ENCODE measurements around the gene SHISA5. TPM values are rescaled to one million over a fixed set of nuclear protein-coding genes. Genes with fewer than 3 reads are reported as not detected.
A peak's percentile ranks its signal among the peaks of the same experiment; 100 is the strongest.

SHISA5 gene
- total RNA-seq, 3 donors from 2014 or later (not counting 1 experiment from before 2014, with no cell fraction given) = 211 to 237 (median 218) TPM

DNA sequence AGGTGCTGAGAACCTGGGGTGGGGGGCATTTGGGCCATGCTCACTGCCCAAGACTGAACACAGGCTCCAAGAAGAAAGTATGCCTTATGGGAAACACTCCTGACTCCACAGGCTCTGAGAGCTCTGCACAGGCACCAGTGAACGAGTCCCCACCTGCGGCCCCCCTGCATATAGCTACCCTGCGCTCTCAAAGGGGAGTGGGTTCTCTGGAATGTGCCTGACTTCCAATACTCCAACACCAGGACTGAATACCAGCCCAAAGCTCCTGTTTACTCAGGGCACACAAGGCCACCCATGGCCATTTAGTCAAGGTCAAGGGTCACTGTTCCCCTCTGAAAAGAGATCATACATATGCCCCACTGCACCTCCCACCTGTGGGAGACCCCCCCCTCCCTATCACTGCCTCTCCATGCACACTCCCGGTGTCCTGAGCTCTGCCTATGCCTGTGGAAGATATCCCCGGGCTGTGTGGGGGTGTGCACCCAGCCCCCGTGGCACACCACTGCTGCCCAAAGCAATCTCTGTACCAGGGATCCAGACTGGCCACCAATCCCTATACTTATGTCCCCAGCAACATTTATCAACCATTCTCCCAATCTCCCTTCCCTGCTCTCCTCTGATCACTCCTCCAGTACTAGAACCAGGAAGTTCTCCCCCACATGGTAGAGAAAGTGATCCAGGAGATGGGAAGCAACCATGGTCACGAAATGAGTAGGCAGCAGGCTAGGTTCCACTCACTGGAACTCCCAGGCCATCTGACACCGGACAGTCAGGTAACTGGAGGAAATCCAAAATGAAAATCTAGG lies 72.5 kb downstream of the SHISA5 start:
- TF ChIP-seq, protein P1, sequence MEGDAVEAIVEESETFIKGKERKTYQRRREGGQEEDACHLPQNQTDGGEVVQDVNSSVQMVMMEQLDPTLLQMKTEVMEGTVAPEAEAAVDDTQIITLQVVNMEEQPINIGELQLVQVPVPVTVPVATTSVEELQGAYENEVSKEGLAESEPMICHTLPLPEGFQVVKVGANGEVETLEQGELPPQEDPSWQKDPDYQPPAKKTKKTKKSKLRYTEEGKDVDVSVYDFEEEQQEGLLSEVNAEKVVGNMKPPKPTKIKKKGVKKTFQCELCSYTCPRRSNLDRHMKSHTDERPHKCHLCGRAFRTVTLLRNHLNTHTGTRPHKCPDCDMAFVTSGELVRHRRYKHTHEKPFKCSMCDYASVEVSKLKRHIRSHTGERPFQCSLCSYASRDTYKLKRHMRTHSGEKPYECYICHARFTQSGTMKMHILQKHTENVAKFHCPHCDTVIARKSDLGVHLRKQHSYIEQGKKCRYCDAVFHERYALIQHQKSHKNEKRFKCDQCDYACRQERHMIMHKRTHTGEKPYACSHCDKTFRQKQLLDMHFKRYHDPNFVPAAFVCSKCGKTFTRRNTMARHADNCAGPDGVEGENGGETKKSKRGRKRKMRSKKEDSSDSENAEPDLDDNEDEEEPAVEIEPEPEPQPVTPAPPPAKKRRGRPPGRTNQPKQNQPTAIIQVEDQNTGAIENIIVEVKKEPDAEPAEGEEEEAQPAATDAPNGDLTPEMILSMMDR (IDR thresholded peaks at IDR 0.05) = no peak
- Histone ChIP-seq H3K9me3 (ENCODE audit: control insufficient read depth, insufficient read depth, low read length) (no peaks in the 10 kb centered on the region), H3K27ac (ENCODE audit: low read length) (no peak overlapping the region), H3K4me3 (ENCODE audit: low read length) (no peak overlapping the region), H3K27me3 (ENCODE audit: control insufficient read depth, insufficient read depth, low read length) (no peaks in the 10 kb centered on the region), H3K4me1 (ENCODE audit: control insufficient read depth, insufficient read depth, low read length) (peaks cover 54% of the 10 kb centered on the region), H3K36me3 (ENCODE audit: control insufficient read depth, insufficient read depth, low read length) (peaks cover 11% of the 10 kb centered on the region)
- H3K27ac Mint-ChIP-seq = peak overlapping the region in 1 of 2 donors; percentile 89
- intact Hi-C loops (cut with micrococcal nuclease) = no loop called here
- DNase-seq (no peak), ATAC-seq (no peak)
- no peaks in the 10 kb centered on the region for H3K9me3 Mint-ChIP-seq
- H3K36me3 Mint-ChIP-seq = no peaks in the 10 kb centered on the region
- peak overlapping the region; percentile 68 for H3K4me3 Mint-ChIP-seq
- peaks cover 0 to 5% of the 10 kb centered on the region in 2 donors for H3K27me3 Mint-ChIP-seq (ENCODE audit: low read depth in 2 of 2)
- peaks cover 0 to 38% of the 10 kb centered on the region in 2 donors for H3K4me1 Mint-ChIP-seq
- WGBS (ENCODE audit: insufficient coverage) = 97% methylated on average over 8 of the region's 8 CpGs

DNA sequence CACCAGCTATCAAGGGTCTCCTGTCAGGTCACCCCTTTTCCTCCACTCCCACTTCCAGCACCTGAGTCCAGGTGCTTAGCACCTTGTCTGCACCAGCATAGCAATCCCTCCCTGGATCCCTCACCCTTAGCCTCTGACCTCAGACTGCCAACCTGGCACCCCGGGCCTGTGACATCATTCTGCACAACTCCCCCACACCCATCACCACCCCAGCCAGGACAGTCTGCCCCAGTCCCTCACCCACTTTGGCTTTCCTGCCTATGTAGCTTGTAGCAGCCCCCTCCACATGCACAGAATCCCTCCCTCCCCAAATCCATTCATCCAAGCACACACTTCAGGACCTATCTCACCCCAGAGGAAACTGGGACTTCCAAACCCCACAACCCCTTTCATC lies 73.3 kb downstream of the SHISA5 start:
- TF ChIP-seq, protein P1 (IDR thresholded peaks at IDR 0.05) = no peak
- Mint-ChIP-seq H3K4me1 (peaks cover 0 to 38% of the 10 kb centered on the region in 2 donors), H3K4me3 (peak overlapping the region; percentile 68), H3K36me3 (no peaks in the 10 kb centered on the region), H3K27me3 (ENCODE audit: low read depth in 2 of 2) (peaks cover 0 to 5% of the 10 kb centered on the region in 2 donors), H3K9me3 (no peaks in the 10 kb centered on the region), H3K27ac (peak overlapping the region in 1 of 2 donors; percentile 89)
- intact Hi-C loops (cut with micrococcal nuclease) = no loop called here
- H3K27ac ChIP-seq (ENCODE audit: low read length) = no peak overlapping the region
- DNase-seq (no peak), ATAC-seq (no peak)
- 85% methylated on average over 1 of the region's 1 CpG for WGBS (ENCODE audit: insufficient coverage)
- no peak overlapping the region for H3K4me3 ChIP-seq (ENCODE audit: low read length)
- no peaks in the 10 kb centered on the region for H3K9me3 ChIP-seq (ENCODE audit: control insufficient read depth, insufficient read depth, low read length)
- H3K4me1 ChIP-seq (ENCODE audit: control insufficient read depth, insufficient read depth, low read length) = peaks cover 47% of the 10 kb centered on the region
- no peaks in the 10 kb centered on the region for H3K27me3 ChIP-seq (ENCODE audit: control insufficient read depth, insufficient read depth, low read length)
- H3K36me3 ChIP-seq (ENCODE audit: control insufficient read depth, insufficient read depth, low read length) = peaks cover 11% of the 10 kb centered on the region

DNA sequence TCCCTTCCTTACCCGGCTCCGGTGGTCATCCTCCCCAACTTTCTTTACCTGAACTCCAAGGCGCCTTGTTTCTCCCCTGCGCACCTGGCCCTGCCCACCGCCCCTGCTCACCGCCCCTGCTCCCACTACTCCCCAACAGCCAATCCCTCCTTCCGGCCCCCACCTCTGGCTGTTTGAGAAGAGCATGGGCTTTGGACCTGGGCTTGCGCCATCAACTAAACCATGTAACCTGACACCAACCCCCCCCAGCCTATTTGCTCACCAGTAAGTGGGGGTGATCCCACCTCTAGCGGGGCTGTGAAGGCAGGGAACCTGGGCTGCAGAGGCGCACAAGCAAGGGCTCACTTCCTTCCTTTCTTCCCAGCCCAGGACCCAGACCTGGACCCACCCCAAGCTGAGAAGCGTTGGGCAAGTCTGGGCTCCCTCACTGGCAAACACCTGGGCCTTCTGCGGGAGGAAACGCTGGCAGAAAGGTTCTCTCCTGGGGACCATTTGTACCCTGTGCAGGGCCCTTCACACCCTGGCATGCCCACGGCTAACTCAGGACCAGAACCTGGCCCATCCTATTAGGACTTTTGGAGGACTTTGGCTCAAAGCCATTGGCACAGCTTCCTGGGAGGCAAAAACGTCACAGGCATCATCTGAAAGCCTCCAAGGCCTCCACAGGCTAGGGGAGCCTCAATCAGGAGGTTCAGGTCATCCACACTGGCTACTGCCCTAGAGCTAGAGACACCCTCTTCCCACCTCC lies 73.8 kb downstream of the SHISA5 start, which contains the start of gene PLXNB1:
Gene PLXNB1, minus strand, starts transcription at position 127 of the 748 bp plus-strand sequence. CDS start 5,475 bp downstream, outside the sequence.
- ATAC-seq (peak in 2 of 3 donors; percentile 26 to 36), DNase-seq (peak in 1 of 2 donors; percentile 38)
- TF ChIP-seq, protein P1 (IDR thresholded peaks at IDR 0.05) = no peak
- Histone ChIP-seq H3K27ac (ENCODE audit: low read length) (no peak within 1 kb of the TSS), H3K4me3 (ENCODE audit: low read length) (peak within 1 kb of the TSS; percentile 50), H3K36me3 (ENCODE audit: control insufficient read depth, insufficient read depth, low read length) (peaks cover 11% of the 10 kb centered on the region), H3K9me3 (ENCODE audit: control insufficient read depth, insufficient read depth, low read length) (no peaks in the 10 kb centered on the region), H3K4me1 (ENCODE audit: control insufficient read depth, insufficient read depth, low read length) (peaks cover 46% of the 10 kb centered on the region), H3K27me3 (ENCODE audit: control insufficient read depth, insufficient read depth, low read length) (no peaks in the 10 kb centered on the region)
- Mint-ChIP-seq H3K36me3 (no peaks in the 10 kb centered on the region), H3K9me3 (no peaks in the 10 kb centered on the region), H3K27ac (peak within 1 kb of the TSS in 1 of 2 donors; percentile 89), H3K4me1 (peaks cover 0 to 38% of the 10 kb centered on the region in 2 donors), H3K4me3 (peak within 1 kb of the TSS; percentile 74), H3K27me3 (ENCODE audit: low read depth in 2 of 2) (peaks cover 0 to 5% of the 10 kb centered on the region in 2 donors)
- intact Hi-C loops (cut with micrococcal nuclease) = no loop called here
- 25% methylated on average over 14 of the region's 15 CpGs for WGBS (ENCODE audit: insufficient coverage)
